ENCODE results near the gene ATF6B.

Gene ATF6B

DNA sequence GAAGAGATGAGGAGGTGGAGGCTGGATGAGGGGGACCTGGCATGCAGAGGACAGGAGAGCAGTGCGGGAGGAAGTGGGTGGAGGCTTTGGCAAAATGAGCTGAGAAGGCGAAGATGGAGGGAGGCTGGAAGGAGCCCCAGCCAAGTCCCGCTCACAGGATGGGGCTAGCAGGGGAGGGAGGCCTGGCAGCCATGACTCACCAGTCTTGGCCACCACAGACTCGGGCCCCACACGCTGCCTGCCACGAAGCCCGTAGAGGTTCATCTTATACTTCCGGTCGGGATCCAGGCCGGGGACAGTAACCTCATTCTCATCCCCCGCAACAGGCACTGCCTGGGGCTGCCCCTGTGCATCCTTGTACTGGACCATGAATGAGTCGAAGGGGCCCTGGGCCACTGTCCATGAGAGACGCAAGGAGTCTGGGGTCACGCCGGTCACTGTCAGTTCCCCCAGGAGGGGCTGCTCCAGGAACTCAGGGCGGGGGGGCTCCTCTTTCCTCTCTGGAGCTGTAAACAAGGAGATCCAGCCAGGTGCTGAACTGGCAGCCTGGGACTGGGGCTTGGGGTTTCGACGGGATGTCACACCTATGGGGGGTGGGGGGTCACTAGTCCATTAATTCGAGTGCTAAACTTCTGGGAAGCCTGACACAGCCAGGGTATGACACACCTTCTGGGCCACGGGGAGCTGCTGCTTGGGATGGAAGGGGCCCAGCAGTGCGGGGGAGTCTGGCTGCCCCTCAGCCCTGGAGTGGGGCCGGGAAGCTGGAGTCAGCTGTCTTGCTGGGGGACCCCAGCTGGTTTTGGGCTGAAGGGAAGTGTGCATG, 46.7 kb downstream of the ATF6B start:
- H3K4me3 ChIP-seq (ENCODE audit: low read depth, low read length): no peak overlapping the region
- DNase-seq (ENCODE audit: low read depth): no peak
- TF ChIP-seq, protein P1, sequence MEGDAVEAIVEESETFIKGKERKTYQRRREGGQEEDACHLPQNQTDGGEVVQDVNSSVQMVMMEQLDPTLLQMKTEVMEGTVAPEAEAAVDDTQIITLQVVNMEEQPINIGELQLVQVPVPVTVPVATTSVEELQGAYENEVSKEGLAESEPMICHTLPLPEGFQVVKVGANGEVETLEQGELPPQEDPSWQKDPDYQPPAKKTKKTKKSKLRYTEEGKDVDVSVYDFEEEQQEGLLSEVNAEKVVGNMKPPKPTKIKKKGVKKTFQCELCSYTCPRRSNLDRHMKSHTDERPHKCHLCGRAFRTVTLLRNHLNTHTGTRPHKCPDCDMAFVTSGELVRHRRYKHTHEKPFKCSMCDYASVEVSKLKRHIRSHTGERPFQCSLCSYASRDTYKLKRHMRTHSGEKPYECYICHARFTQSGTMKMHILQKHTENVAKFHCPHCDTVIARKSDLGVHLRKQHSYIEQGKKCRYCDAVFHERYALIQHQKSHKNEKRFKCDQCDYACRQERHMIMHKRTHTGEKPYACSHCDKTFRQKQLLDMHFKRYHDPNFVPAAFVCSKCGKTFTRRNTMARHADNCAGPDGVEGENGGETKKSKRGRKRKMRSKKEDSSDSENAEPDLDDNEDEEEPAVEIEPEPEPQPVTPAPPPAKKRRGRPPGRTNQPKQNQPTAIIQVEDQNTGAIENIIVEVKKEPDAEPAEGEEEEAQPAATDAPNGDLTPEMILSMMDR (IDR thresholded peaks at IDR 0.05; ENCODE audit: low read depth, low read length, missing control alignments): no peak

DNA sequence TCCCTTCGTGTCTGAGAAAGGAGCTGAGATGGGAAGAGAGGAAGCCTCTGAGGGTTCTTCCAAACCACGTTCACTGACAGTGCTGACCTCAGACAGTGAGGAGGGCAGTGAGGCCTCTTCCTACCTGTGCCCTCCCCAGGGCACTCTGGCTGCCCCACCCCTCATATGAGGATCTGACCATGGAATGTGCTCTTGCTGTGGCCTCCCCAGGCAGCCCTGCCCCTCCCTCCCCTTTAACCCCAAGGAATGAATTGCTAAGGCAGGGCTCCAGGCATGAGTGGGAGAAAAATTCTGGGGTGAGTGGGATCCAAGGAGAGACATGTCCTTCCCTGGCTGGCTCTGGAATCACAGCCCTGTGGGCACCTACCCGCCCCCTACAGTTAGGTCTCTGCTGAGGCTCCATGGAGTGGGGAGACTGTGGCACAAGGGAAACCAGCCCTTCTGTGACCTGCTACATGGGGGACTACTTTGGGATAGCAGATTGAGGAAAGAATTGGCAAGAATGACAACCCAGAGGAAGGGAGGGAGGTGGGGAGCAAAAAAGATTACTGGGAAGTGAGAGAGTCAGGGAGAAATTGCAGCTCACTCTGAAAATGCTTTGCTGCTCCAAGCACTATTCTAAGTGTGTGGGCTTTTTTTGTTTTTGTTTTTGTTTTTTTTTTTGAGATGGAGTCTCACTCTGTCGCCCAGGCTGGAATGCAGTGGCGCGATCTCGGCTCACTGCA, 48.3 kb downstream of the ATF6B start:
- TF ChIP-seq, protein P1 (IDR thresholded peaks at IDR 0.05; ENCODE audit: low read depth, low read length, missing control alignments): no peak
- no peak for DNase-seq (ENCODE audit: low read depth)

DNA sequence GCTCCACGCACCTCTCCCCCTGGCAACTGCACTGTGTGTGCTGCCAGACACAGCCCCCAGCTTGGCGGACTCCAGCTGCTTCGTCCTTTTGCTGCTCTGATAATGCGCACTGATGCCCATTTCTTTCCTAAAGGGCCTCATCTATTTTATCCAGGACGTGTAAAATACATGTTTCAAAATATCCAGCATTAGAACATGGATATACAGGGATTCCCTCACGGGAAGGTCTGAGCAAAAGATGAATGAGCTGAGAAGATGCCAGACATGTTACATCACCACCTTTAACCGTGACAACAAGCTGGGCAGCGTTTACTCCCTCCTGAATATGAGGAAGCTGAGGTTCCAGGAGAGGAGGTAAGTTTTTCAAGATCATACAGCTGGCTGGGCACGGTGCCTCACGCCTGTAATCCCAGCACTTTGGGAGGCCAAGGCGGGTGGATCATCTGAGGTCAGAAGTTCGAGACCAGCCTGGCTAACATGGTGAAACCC, 51.7 kb downstream of the ATF6B start:
- TF ChIP-seq, protein P1 (IDR thresholded peaks at IDR 0.05; ENCODE audit: low read depth, low read length, missing control alignments): no peak
- H3K4me3 ChIP-seq (ENCODE audit: low read depth, low read length): no peak overlapping the region
- DNase-seq (ENCODE audit: low read depth): no peak

More for the DNA sequence above, 48.3 kb downstream of the ATF6B start:
- no peak overlapping the region for H3K4me3 ChIP-seq (ENCODE audit: low read depth, low read length)

DNA sequence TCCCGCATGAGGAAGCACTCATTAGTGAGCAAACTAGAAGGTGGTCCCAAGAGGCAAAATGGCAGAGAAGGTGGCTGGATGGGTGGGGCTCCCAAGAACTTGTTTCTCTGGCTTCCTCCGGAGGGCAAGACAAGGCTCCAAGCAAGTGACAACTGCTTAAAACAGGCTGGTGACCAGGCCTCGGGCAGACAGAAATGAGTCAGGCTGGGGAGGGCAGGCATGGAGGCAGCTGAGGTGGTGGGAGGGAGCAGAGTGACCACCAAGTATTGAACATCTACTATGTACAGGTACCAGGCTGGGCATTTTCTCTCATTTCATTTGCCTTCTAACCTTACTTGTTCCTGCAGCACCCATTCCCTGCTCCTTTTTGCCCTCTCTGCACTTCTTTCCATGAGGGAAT, 52.3 kb downstream of the ATF6B start:
- DNase-seq (ENCODE audit: low read depth): no peak
- TF ChIP-seq, protein P1 (IDR thresholded peaks at IDR 0.05; ENCODE audit: low read depth, low read length, missing control alignments): no peak
- H3K4me3 ChIP-seq (ENCODE audit: low read depth, low read length): no peak overlapping the region

DNA sequence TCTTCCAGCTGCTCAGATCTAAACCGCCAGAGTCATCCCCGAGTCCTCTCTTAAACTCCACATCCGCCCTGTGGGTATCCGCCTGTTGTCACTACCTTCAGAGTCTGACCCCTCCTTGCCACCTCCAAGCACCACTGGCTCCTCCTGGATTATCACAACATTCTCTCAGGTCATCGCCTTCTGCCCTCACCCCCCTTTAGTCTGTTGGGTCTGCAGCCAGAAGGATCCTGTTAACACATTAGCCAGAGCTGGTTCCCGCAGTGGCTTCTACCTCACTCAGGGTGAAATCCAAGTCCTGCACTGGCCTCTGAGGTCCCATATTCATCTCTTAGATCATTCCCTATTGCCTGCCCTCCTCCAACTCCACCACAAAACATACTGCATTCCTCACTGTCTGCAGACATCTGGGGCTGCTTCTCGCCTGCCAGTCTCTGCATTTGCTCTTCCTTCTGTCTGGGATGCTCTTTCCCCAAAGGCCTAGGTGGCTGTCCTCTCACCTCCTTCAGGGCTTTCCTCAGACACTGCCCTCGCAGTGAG, 53.0 kb downstream of the ATF6B start:
- no peak overlapping the region for H3K4me3 ChIP-seq (ENCODE audit: low read depth, low read length)
- DNase-seq (ENCODE audit: low read depth): no peak
- TF ChIP-seq, protein P1 (IDR thresholded peaks at IDR 0.05; ENCODE audit: low read depth, low read length, missing control alignments): no peak

DNA sequence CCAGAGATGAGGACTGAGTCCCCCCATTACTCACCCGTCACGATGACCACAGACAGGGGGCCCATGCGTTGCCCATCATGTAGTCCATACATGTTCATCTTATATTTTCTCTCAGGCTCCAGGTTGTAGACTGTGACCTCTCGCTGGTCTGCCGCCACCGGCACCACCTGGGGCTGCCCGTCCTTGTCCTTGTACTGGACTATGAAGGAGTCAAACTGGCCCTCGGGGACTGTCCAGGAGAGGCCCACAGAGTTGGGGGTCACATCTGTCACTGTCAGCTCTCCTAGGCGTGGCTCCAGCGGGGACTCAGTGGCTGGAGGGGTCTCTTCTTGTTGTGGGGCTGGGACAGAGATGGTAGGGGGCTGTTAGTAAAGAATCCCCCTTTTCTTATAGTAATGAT, 54.4 kb downstream of the ATF6B start:
- no peak overlapping the region for H3K4me3 ChIP-seq (ENCODE audit: low read depth, low read length)
- TF ChIP-seq, protein P1 (IDR thresholded peaks at IDR 0.05; ENCODE audit: low read depth, low read length, missing control alignments): no peak
- no peak for DNase-seq (ENCODE audit: low read depth)
